DOHH2 (cell line): ENCODE results near the gene PADI3.

Experiments
- CTCF ChIP-seq: fragments of 200-600 bp; sonication (generic); IDR thresholded peaks from one replicate; pipeline ENCODE4 v1.5.1; 2014; ENCODE audit warnings: antibody characterized with exemption, mild to moderate bottlenecking, low read depth, low read length; ENCODE audit not compliant: poor library complexity, severe bottlenecking
- EZH2phosphoT487 ChIP-seq: fragments of 200-600 bp; sonication (generic); IDR thresholded peaks from 2 replicates; pipeline ENCODE4 v1.6.1; 2017; ENCODE audit warnings: borderline replicate concordance, mild to moderate bottlenecking, antibody characterized with exemption, low read length, moderate library complexity, mixed read lengths

- TF ChIP-seq CTCF, result no peak
- no peak for TF ChIP-seq EZH2phosphoT487
These were observed 67.8 kb downstream of the PADI3 start for GRCh38 chr1:17316704-17317103.
